GM19324 (cell line): ENCODE measurements around the gene CUBN.

Experiments
- ATAC-seq: cut with Tn5 transposase; IDR thresholded peaks from one replicate; pipeline ENCODE4 v1.9.1; 2021; ENCODE audit warnings: mild to moderate bottlenecking, moderate library complexity; ENCODE audit not compliant: unreplicated experiment, low FRiP score

The CUBN gene

DNA sequence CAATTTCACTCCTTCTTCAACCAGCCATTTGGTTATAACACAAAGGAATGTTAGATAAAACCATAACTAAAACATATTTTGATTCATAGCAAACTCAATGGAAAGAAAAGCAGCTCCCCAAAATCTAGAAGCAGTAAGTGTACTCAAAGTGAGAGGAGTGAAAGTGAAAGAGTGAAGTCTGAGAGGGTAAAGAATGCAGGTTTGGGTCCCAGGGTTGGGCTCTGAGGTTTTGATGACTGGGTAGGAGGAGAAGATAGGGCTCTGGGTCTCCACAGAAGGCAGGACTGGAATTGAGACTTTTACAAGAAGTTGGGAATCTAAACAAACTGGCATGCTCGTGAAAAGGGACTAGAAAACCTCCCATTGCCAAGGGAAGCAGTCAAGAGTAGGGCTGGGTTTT, 227.0 kb downstream of the CUBN start:
- ATAC-seq, result no peak

DNA sequence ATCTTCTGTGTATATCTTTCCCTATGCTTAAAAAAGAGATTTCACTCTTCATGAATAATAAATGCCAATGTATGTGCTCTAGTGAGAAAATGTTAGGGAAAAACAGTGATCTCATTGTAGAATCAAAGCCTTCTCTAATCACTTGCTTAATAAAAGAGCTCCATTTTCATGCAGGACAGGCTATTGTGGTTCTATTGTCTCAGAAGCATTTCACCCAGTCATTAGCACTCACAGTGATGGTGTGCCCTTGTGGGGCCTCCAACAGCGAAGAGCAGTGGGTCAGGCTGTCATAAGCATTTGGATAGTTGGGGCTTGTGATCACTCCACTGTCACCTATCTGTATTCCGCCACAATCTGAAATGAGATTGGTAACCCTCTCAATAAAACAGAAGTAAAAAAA, 228.5 kb downstream of the CUBN start:
- no peak for ATAC-seq

DNA sequence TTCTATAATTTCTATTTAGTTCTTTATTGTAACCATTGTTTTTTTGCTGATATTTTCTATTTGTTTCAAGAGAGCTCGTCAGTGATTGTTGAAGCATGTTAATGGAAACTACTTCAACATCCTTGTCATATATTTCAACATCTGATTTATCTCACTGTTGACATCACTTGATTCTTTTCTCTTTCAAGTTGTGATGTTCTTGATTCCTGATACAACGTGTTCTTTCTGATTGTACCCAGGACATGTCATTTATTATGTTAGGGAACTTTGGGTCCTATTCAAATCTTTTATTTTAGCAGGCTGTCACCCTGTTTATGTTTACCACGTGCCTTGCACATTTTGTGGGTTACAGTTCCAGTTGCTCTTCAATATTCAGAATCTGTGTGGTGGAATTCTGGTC, 232.6 kb downstream of the CUBN start:
- ATAC-seq, result no peak

DNA sequence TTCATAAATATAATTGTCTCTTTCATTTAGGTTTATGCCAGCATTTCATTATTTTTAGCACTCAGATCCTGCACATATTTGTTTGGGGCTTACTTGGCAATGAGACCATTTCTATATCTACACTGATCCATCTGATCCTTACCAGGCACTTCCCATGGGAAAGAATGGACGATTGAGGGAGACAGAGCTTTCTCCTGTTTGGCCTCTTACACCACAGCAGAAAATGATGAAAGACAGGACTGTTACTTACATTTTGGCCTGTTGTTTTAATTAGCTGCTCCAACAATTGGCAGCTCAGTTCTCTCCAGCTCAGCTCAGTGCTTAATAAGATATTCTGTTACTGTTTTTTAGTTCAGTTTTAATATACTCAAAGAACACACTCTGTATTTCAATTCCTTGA, 234.8 kb downstream of the CUBN start:
- no peak for ATAC-seq

DNA sequence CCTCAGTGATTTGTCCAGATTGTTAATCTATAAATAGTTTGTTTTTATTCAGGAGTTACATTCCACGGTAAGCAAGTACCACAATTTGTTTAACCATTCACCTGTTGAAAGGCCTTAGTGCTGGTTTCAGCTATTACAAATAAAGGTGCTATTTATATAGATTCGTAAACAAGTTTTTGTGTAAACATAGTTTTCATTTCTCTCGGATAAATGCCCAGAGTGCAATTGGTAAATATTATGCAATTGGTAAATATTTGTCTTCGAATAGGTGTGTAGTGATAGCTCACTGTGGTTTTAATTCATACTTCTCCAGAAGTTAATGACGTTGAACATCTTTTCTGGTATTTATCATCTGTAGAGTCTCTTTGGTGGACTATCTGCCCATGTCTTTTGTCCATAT, 235.9 kb downstream of the CUBN start:
- no peak for ATAC-seq

DNA sequence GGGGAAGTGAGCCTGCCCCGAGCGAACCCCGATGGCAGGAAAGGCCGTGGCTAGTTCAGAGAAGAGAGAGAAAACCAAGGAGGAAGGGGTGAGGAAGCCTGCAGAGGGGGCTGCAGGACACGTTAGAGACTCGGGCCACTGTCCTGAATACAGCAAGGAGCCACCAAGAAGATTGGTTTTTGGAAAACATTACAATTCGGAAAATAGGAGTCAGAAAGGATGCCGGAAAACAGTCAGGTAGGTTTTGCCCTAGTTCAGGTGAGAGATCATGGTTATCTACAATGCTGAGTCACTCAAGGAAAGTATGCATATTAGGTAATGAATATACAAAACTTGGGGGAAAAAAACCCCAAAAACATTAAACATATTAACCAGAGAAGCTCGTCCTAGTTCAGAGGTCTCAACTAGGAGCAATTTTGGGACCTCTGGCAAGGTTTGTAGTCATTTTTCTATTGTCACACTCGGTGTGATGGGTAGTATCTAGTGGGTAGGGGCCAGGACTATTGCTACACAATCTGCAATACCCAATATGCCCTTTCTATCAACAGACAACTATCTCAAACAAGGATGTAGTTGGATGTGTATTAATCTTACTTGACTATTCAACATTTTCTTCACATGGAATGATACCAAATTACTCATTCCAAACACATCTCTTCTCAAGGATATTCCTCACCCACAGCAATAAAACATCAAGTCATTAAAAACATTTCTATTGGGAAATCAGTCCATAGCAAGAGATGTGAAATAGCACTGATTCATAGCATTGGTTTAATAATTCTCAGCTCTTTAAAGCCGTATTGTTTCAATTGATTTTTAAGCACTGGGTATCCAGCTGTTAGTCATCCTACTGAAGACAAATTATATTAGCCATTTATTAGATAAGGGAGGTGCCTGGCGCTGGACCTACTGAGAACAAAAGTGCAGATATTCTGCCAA, 238.0 kb downstream of the CUBN start:
- ATAC-seq, result peak; percentile 48

DNA sequence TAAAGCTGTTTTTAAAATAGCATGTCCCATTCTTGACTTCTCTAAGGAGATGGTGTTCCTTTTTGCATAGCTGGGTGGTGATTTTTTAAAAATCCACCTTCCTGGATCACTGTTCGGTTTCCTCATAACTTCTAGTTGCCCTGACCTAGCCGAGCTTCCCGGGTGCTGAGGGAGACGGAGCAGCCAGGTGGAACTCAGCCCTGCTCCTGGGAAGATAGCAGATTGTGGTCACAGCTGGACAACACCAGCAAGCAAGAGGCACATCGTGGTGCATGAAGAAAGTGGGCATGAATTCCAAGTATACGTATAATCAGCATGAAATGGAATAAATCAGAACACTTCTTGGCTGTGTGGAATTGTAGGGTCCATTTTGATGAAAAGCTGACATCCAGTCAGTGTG, 238.9 kb downstream of the CUBN start:
- ATAC-seq, result no peak

DNA sequence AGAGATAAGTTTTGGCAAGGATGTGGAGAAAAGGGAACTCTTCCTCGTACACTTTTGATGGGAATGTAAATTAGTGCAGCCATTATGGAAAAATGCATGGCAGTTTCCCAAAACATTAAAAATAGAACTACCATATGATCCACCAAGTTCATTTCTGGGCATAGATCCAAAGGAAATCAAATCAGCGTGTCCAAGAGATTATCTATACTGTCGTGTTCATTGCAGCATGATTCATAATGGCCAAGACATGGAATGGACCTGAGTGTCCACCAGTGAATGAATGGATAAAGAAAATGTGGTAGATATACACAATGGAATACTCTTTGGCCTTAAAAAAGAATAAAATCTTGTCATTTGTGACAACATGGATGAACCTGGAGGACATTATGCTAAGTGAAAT, 242.0 kb downstream of the CUBN start:
- no peak for ATAC-seq

DNA sequence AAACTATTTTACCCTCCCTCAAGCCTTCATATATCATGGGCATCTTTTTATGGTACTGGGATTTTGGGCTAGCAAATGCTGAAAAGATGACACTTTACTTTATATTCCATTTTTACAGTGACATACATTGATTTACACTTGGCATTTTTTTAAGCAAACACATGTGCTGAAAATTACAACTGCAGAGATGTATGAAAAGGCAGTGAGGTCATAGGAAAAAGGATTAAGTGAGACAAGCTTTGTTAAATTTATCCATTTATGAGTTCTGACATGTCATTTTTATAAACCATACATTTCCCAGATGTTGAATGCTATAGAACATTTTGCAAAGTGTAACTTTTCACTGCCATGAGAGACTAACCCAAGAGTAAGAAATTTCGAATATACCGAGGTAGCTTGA, 243.6 kb downstream of the CUBN start:
- no peak for ATAC-seq

DNA sequence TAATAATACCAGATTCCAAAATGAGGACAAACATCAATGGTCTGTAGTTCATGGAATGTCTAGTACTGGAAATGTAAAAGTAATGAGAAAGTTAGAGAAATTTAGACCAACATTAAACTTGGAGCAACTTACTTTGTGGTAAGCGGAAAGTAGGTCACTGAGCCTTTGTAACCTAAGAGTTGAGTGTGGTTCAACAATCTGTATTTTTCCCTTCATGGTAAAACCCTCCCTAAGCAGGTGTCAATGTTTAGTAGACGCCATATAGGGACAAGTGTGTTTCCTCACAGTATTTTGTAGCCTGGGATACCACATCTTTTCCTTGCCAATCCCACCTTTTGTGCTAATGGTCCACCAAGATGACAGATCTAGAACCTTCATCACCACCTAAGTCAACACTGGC, 245.1 kb downstream of the CUBN start:
- ATAC-seq, result no peak

DNA sequence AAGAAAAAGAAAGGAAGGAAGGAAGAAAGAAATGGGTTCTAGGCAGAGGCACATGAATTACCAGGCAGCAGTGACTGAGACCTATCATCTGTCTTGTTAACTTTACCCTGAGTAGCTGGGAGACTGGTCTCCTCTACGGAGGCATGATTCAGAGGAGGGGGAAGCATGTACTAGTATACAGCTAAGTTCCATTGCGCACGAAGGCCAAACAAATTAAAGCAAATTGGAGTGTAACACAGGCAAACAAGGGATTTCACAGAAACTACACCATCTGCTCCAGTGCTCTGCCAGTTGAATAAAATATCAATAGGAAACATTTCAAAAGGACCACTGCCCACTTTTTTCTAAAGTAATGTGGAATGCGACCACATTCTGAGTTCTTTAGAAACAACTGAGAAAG, 246.5 kb downstream of the CUBN start:
- ATAC-seq, result no peak

DNA sequence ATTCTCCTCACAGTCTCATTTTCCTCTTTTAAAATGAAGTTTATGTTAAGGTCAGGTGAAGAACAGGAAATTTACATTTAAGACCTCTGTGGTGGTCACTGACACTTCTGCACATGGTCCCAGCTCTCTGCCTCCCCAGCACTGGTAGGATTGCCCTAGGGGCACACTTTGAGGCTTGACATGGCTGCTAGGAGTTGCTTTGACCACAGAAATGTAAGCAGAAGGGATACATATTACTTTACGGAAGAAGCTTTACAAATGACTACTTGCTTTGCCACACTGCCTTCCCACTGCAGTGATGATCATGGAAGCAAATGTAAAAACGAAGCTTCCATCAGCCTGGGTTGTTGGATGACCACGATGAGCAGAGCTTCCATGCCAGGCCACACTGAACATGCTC, 259.3 kb downstream of the CUBN start:
- no peak for ATAC-seq

DNA sequence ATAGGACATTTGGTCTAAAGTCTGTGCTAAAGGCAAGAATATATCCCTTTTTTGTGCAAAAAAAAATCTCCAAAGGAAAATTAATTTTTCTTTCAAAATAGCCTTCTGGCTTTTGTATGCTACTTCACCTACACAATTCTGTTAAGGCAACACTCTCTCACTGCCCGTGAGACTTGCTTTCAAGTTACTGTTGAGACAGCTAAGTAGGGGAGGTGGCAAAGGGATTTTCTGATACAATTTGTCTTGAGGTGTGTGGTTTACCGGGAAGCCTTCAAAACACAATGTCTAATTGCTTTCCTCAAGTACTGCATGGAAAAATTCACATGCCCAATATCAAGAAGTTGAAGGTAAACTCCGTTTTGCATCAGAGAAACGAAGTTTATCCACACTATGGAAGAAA, 261.6 kb downstream of the CUBN start:
- no peak for ATAC-seq

DNA sequence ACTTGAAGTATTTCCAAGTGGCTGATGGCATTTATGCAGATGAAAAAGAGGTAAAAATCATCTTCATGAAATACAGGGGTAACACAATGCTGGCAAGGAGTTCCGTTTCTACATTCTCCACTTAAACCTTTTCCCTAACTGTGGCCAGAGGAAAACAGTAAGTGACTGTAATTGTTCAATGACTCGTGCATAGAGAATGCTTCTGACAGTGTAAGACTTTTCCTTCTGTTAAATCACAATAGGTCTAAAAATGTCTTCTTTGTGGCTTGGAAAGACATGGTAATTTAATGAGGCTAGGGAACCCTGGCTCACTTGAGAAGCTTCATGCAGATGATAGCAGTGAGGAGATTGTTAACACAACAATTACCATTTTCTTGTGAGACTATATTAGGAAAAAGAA, 262.1 kb downstream of the CUBN start:
- ATAC-seq, result no peak

DNA sequence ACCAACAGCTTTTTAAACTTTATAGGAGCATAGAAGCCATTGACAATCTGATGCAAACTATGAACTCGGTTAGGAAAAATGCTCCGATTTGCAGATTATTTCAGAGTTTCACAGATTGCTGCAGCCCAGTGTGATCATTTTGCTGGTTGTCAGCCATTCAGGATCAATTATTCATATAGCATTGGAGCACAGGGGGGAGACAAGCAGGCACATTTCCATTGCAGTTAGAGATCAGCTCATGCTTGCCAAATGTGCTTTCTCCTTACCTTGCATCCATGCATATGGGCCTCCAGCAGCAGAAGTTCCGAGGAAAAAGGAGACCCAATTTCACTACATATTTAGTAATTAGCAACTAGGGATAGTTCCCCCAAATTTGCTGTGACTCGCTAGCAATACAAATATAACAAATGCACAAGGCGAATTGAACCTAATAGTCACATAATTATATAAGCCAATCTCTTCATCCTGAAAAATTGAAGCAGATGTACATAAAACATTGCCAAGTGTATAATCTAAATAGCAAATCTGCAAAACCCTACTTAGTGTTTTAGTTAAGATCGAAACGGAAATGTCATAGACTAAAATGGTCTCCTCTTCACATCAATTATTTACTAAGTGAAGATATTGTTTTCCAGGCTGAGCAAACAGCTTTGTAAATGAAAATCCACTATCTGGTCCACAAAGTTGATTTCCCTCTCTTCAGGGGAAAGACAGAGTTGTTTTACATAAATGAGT, 262.9 kb downstream of the CUBN start:
- ATAC-seq, result no peak

DNA sequence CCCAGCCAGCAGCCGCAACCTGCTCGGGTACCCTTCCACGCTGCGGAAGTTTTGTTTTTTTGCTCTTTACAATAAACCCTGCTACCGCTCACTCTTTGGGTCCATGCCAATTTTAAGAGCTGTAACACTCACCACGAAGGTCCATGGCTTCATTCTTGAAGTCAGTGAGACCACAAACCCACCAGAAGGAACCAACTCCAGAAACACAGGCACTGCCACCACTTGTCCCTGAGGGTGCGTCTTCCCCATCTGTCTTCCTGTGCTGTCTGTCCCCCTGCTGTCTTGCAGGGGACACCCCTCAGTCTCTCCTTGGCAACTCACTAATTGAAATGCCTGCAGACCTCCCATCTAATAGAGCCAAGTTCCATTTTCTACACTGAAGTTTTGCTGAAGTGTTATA, 263.8 kb downstream of the CUBN start:
- ATAC-seq, result no peak

DNA sequence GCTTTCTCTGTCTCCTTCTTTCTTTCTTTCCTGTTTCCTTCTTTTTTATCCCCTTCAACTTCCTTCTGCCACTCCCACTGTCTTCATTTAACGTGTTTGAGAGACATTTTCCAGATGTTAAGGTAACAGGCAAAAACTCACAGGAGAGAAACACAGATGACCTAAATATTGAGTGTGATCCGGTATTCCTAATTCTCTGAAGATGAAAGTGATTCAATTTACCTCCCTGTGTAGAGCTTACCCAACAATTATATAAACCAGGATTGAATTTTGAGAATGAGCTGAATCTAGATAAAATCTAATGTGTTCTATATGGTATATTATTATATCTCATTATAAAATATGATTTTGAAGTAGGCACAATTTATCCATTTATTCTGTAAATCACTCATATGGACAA, 265.8 kb downstream of the CUBN start:
- ATAC-seq, result no peak

DNA sequence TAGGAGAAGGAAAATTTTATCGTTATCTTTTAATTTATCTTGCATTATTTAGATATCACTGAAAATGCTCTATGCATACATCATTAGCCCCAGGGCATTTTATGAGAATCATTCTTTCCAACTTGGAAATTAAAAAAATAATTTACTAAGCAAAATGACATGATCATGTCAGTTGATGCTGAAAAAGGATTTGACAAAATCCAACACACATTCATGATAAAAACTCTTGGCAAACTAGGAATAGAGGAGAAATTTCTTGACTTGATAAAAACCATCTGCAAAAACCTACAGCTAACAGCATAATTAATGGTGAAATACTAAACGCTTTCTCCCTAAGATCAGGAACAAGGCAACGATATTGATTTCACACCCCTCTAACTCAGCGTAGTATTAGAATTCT, 272.2 kb downstream of the CUBN start:
- no peak for ATAC-seq

DNA sequence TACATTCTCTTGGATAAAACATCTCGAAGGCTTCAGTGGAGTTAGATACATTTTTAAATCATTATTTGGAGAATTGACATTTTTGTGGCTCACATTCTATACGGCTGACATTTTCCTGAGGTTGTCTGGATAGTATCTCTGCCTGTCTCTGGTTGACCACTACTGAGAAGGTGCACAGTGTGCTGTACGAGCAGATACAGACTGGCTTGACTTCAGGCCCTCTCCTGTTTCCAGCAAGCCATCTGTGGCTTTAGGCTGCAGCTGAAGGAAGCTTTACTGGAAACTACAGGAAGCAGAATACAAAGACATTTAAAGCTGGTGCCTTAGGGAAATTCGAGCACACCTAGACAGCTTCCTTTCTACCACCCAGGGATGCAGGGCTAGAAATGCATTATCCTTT, 273.0 kb downstream of the CUBN start:
- no peak for ATAC-seq

DNA sequence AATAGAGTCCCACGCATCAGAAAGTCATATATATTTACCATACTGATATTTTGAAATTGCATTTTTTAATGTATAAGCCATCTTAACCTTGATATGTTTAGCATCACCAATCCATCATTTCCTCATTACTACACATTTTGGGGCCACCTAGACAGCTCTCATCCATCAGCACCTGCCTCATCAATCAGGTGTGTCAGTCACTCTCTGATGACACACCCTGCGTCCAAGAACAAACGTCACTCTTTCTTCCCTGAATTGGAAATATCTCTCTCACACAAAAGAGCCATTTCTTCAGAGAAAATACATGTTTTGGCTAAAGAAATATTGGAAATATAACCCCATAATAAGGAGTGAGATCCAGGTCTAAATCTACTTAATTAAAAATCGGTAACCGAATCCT, 273.5 kb downstream of the CUBN start:
- no peak for ATAC-seq

DNA sequence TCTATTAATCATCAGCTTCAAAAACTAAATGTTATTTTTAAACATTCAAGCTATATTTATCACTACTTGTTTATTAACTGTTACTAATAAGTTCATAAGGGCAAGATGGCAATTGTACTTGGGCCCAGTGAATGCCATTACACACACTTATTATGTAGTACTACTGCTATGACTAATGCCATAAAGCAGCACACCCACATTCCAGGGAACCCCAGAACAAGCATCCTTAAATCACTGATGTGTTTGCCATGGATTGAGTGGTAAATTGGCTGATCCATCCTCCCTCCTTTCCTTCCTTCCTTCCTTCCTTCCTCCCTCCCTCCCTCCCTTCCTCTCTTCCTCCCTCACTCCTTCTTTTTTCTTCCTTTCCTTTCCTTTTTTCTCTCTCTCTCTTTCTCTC, 275.0 kb downstream of the CUBN start:
- ATAC-seq, result no peak

DNA sequence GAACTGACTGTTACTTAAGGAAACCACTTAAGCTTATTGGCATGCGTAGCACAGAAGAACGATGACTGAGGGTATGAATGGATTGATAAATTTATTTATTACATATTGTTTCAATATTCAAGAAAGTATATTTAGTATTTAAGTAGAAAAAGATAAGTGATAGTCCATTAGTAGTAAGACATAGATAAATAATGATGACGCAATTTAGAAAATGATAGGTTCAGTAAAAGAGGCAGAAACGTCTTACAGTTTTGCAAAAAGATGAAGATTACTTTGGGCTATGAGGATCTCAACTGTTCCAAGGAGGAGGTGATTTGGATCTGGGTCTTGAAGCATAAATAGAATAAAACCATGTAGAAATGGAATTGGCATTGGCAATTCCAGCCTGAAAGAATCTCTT, 275.8 kb downstream of the CUBN start:
- no peak for ATAC-seq
